ENCODE data around the gene NBPF12. TPM values are rescaled to one million over a fixed set of nuclear protein-coding genes. Genes with fewer than 3 reads are reported as not detected.
"Not testable (repeated sequence)": the region's sequence is repeated elsewhere in the genome, so short reads cannot be mapped to it uniquely, and the experiment has no call there.

Gene NBPF12
- total RNA-seq, 5 donors from 2014 or later (not counting 1 experiment from before 2014, with no cell fraction given) = 23.8 to 29.4 (median 24.4) TPM

DNA sequence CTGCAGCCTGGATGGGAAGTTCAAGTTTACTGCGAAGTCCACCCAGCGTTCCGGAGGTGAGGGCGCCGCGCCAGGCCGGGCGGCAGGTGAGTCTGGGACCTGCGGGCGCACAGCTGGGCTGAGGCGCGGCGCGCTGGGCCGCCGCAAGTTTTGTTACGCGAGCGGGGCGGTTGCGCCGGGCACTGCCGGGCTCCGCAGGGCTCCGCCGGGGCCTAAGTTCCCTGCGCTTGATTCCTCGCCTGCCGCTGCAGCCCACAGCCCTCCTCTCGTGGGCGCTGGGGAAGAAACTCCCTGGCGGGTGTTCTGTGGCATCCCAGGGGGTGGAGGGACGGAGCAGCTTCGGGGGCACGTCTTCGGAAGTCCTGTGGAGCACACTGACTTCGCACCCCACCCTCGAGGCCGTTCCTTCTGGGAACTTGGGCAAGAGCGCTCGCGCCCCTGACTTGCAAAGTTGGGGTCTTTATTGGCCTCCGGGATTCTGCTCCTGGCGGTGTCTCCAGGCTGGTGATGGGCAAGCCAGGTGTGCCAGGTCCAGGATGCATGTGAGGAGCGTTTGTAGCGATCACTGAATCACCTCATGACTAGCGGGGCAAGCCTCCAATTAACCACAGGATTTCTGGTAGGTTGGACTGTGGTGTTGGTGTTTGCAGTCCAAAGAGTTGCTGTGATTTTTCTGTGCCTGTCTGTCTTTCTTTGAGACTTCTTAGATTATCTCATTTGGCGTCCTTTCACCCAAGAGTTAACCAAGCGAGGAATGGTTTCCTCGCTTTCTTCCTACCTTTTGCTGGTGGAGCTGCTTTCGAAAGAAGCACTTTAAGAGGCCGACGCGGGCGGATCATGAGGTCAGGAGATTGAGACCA is 1.0 kb downstream of the NBPF12 start:
- POLR2A ChIA-PET; H3K4me1 ChIP-seq (ENCODE audit: control insufficient read depth in 1 of 2, extremely low read depth in 1 of 2, insufficient read depth in 2 of 2, low read length in 2 of 2); H3K36me3 ChIP-seq (ENCODE audit: control insufficient read depth in 2 of 2, extremely low read depth in 1 of 2, insufficient read depth in 1 of 2, low read length in 1 of 2); H3K9me3 Mint-ChIP-seq; H3K27ac ChIP-seq (ENCODE audit: low read length); H3K36me3 Mint-ChIP-seq; H3K27me3 Mint-ChIP-seq; CTCF ChIA-PET; H3K27me3 ChIP-seq (replicated peaks in 1 of 2; ENCODE audit: control insufficient read depth in 2 of 2, extremely low read depth in 1 of 2, insufficient read depth in 2 of 2, low read length in 1 of 2); H3K9me3 ChIP-seq: not testable (repeated sequence)
- DNase-seq (peak in 25 of 35 experiments; percentile 2 to 44 (median 14)), ATAC-seq (replicated peaks in 1 of 4) (peak; percentile 31 to 55 (median 46))
- peak overlapping the region in 1 of 2 donors; percentile 78 for H3K4me3 ChIP-seq (ENCODE audit: control insufficient read depth in 1 of 2, extremely low read depth in 1 of 2, low read length in 1 of 2)
- peaks cover 17 to 24% (median 18%) of the 10 kb centered on the region in 3 donors for H3K4me1 Mint-ChIP-seq
- WGBS (ENCODE audit: insufficient coverage) = 1% methylated on average over 34 of the region's 55 CpGs
- H3K27ac Mint-ChIP-seq = peak overlapping the region; percentile 92 to 96
- H3K4me3 Mint-ChIP-seq = peak overlapping the region; percentile 87 to 95 (median 95)

- POLR2A ChIA-PET; DNase-seq; H3K27ac Mint-ChIP-seq; ATAC-seq (replicated peaks in 1 of 4); H3K27me3 Mint-ChIP-seq; H3K9me3 Mint-ChIP-seq; H3K27me3 ChIP-seq (replicated peaks in 1 of 2; ENCODE audit: control insufficient read depth in 2 of 2, extremely low read depth in 1 of 2, insufficient read depth in 2 of 2, low read length in 1 of 2); H3K36me3 Mint-ChIP-seq; H3K27ac ChIP-seq (ENCODE audit: low read length); H3K9me3 ChIP-seq; H3K36me3 ChIP-seq (ENCODE audit: control insufficient read depth in 2 of 2, extremely low read depth in 1 of 2, insufficient read depth in 1 of 2, low read length in 1 of 2); CTCF ChIA-PET; H3K4me3 ChIP-seq (ENCODE audit: control insufficient read depth in 1 of 2, extremely low read depth in 1 of 2, low read length in 1 of 2); H3K4me1 ChIP-seq (ENCODE audit: control insufficient read depth in 1 of 2, extremely low read depth in 1 of 2, insufficient read depth in 2 of 2, low read length in 2 of 2): not testable (repeated sequence)
- H3K4me1 Mint-ChIP-seq = peaks cover 12 to 20% (median 14%) of the 10 kb centered on the region in 3 donors
- WGBS (ENCODE audit: insufficient coverage) = no CpG with 5 or more reads among the region's 7 CpGs
- peak overlapping the region; percentile 58 to 95 (median 87) for H3K4me3 Mint-ChIP-seq
Measured at GRCh38 chr1:146940293-146940692, 2.2 kb downstream of the NBPF12 start.

- H3K9me3 ChIP-seq; H3K36me3 Mint-ChIP-seq; ATAC-seq (replicated peaks in 1 of 4); H3K27me3 ChIP-seq (replicated peaks in 1 of 2; ENCODE audit: control insufficient read depth in 2 of 2, extremely low read depth in 1 of 2, insufficient read depth in 2 of 2, low read length in 1 of 2); CTCF ChIA-PET; H3K27me3 Mint-ChIP-seq; H3K27ac Mint-ChIP-seq; DNase-seq; H3K27ac ChIP-seq (ENCODE audit: low read length); POLR2A ChIA-PET; H3K9me3 Mint-ChIP-seq; H3K4me3 ChIP-seq (ENCODE audit: control insufficient read depth in 1 of 2, extremely low read depth in 1 of 2, low read length in 1 of 2); H3K4me1 ChIP-seq (ENCODE audit: control insufficient read depth in 1 of 2, extremely low read depth in 1 of 2, insufficient read depth in 2 of 2, low read length in 2 of 2); H3K36me3 ChIP-seq (ENCODE audit: control insufficient read depth in 2 of 2, extremely low read depth in 1 of 2, insufficient read depth in 1 of 2, low read length in 1 of 2); H3K4me3 Mint-ChIP-seq: not testable (repeated sequence)
- H3K4me1 Mint-ChIP-seq = peaks cover 10 to 17% (median 12%) of the 10 kb centered on the region in 3 donors
- WGBS (ENCODE audit: insufficient coverage) = no CpG with 5 or more reads among the region's 6 CpGs
Measured at GRCh38 chr1:146943342-146943886, 5.3 kb downstream of the NBPF12 start.

GRCh38 chr1:146948127-146948526 is 10.0 kb downstream of the NBPF12 start:
- ATAC-seq (replicated peaks in 1 of 4); H3K27ac Mint-ChIP-seq; H3K4me3 Mint-ChIP-seq; H3K9me3 ChIP-seq; H3K9me3 Mint-ChIP-seq; H3K27ac ChIP-seq (ENCODE audit: low read length); H3K27me3 Mint-ChIP-seq; H3K36me3 Mint-ChIP-seq; DNase-seq; H3K36me3 ChIP-seq (ENCODE audit: control insufficient read depth in 2 of 2, extremely low read depth in 1 of 2, insufficient read depth in 1 of 2, low read length in 1 of 2); CTCF ChIA-PET; H3K4me3 ChIP-seq (ENCODE audit: control insufficient read depth in 1 of 2, extremely low read depth in 1 of 2, low read length in 1 of 2); H3K27me3 ChIP-seq (replicated peaks in 1 of 2; ENCODE audit: control insufficient read depth in 2 of 2, extremely low read depth in 1 of 2, insufficient read depth in 2 of 2, low read length in 1 of 2); H3K4me1 Mint-ChIP-seq; POLR2A ChIA-PET; H3K4me1 ChIP-seq (ENCODE audit: control insufficient read depth in 1 of 2, extremely low read depth in 1 of 2, insufficient read depth in 2 of 2, low read length in 2 of 2): not testable (repeated sequence)
- no CpG with 5 or more reads among the region's 4 CpGs for WGBS (ENCODE audit: insufficient coverage)

GRCh38 chr1:146964340-146964739 is 26.2 kb downstream of the NBPF12 start:
- H3K4me3 ChIP-seq (ENCODE audit: control insufficient read depth in 1 of 2, extremely low read depth in 1 of 2, low read length in 1 of 2); CTCF ChIA-PET; H3K4me1 Mint-ChIP-seq; H3K27me3 Mint-ChIP-seq; H3K36me3 Mint-ChIP-seq; H3K36me3 ChIP-seq (ENCODE audit: control insufficient read depth in 2 of 2, extremely low read depth in 1 of 2, insufficient read depth in 1 of 2, low read length in 1 of 2); H3K9me3 ChIP-seq; H3K27me3 ChIP-seq (replicated peaks in 1 of 2; ENCODE audit: control insufficient read depth in 2 of 2, extremely low read depth in 1 of 2, insufficient read depth in 2 of 2, low read length in 1 of 2); DNase-seq; H3K27ac Mint-ChIP-seq; H3K4me3 Mint-ChIP-seq; ATAC-seq (replicated peaks in 1 of 4); H3K27ac ChIP-seq (ENCODE audit: low read length); POLR2A ChIA-PET; H3K4me1 ChIP-seq (ENCODE audit: control insufficient read depth in 1 of 2, extremely low read depth in 1 of 2, insufficient read depth in 2 of 2, low read length in 2 of 2); H3K9me3 Mint-ChIP-seq: not testable (repeated sequence)
- WGBS (ENCODE audit: insufficient coverage) = no CpG with 5 or more reads among the region's 2 CpGs

GRCh38 chr1:146966351-146966750 is 28.2 kb downstream of the NBPF12 start:
- H3K4me1 ChIP-seq (ENCODE audit: control insufficient read depth in 1 of 2, extremely low read depth in 1 of 2, insufficient read depth in 2 of 2, low read length in 2 of 2); ATAC-seq (replicated peaks in 1 of 4); H3K36me3 ChIP-seq (ENCODE audit: control insufficient read depth in 2 of 2, extremely low read depth in 1 of 2, insufficient read depth in 1 of 2, low read length in 1 of 2); H3K9me3 ChIP-seq; H3K27ac Mint-ChIP-seq; H3K27me3 ChIP-seq (replicated peaks in 1 of 2; ENCODE audit: control insufficient read depth in 2 of 2, extremely low read depth in 1 of 2, insufficient read depth in 2 of 2, low read length in 1 of 2); H3K4me3 ChIP-seq (ENCODE audit: control insufficient read depth in 1 of 2, extremely low read depth in 1 of 2, low read length in 1 of 2); POLR2A ChIA-PET; H3K27ac ChIP-seq (ENCODE audit: low read length); CTCF ChIA-PET; H3K27me3 Mint-ChIP-seq; H3K4me1 Mint-ChIP-seq; H3K9me3 Mint-ChIP-seq; H3K4me3 Mint-ChIP-seq: not testable (repeated sequence)
- 71% methylated on average over 1 of the region's 8 CpGs for WGBS (ENCODE audit: insufficient coverage)
- peak in 1 of 35 experiments; percentile 3 for DNase-seq
- H3K36me3 Mint-ChIP-seq = peaks cover 19% of the 10 kb centered on the region

Data from T-cell (primary cell).